GM18870 (cell line): Measurements from ENCODE around the gene TNIP2.

Source experiments
- ATAC-seq: cut with Tn5 transposase; IDR thresholded peaks from one replicate; pipeline ENCODE4 v1.9.1; 2021; ENCODE audit warnings: moderate library complexity; ENCODE audit not compliant: unreplicated experiment

Gene TNIP2, protein sequence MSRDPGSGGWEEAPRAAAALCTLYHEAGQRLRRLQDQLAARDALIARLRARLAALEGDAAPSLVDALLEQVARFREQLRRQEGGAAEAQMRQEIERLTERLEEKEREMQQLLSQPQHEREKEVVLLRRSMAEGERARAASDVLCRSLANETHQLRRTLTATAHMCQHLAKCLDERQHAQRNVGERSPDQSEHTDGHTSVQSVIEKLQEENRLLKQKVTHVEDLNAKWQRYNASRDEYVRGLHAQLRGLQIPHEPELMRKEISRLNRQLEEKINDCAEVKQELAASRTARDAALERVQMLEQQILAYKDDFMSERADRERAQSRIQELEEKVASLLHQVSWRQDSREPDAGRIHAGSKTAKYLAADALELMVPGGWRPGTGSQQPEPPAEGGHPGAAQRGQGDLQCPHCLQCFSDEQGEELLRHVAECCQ

GRCh38 chr4:2755821-2756690 is at the start of gene TNIP2:
Gene TNIP2, minus strand, starts transcription at chr4:2756336. Its CDS starts 47 bp downstream, at chr4:2756289.
- ATAC-seq, result no peak

DNA sequence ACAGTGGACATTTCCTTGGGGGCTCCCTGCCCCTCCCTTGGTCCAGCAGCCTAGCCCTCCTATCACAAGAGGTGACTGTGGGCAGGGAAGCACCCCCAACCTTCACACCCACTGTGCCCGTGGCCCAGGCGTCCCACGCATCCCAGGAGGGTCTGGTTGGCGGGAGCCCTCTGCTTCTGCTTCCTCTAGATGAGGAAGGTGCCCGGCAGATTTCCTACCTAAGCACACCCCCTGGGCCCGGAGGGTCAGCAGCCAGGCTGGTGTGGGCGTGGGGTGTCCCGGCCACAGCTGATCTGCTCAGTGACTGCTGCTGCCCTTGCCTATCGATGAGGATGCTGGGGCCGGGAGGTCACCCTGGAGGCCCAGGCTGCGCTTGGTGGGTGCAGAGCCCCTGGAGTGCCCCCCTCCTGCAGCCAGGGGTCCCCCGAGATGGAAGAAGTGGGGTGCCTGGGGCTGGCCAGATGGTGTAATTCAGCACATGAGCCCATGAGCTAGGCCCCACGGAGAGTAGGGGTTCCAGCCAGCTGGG is 48.9 kb upstream of the TNIP2 start:
- no peak for ATAC-seq

DNA sequence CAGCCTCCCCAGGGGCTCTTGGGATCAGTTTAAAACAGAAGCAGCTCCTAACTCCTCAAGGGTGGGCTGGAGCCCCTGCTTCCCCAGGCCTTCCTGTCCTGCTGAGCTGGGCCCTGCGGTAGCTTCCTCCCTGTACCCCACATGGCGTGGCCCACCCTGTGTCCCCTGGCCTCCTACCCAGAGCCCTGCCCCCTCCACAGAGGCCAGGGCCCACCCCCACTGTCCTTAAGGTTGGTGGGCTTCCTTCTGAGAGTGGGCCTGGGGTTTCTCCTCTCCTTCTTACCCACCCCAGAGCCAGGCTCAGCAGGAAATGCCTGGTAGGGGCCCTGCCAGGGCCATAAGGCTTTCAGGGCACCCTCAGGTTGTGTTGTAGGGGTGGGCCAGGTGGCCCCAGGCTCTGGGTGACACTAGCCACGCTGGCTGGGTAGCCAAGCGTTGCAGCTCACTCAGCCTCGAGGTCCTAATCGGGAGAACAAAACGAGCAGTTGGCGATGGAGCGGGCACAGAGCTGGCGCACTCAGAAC is 48.4 kb upstream of the TNIP2 start:
- no peak for ATAC-seq

DNA sequence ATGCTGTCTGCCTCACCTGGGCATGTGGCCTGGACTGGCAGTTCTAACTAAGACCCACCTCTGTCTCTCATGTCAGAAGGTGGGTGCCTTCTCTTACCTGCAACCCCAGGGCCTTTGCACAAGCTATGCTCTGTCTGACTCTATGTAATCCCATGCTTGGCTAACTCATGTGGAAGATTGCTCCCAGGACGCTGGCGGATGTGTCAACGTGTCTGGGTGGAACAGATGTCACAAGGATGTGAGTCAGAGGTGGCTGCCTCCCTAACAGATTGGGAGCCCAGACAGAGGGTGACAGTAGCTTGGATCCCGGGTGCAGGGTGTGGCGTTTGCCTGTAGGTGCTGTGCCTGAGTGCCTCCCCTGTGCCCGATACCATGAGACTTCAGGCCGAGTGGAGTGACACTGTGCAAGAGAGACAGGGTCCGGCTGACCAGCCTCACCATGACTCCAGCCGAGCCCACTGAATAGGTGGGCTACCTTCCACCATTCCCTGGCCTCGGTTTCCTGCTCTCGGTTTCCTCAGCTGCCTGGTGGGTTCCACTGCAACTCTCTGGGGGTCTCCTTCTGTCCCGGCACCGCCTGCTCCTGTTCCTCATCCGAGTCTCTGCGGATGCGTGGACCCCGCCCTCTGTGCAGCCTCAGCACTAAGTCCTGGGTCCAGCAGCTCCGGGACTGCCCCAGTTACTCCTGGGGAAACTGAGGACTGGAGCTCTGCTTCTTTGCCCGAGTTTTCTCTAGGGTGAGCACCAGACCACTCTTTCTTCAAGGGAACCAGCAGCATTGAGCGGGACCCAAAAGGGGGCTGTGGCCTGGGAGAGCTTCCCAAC is 47.7 kb upstream of the TNIP2 start:
- no peak for ATAC-seq

- no peak for ATAC-seq
Measured at GRCh38 chr4:2802618-2803531, 46.7 kb upstream of the TNIP2 start.

- no peak for ATAC-seq
Measured at GRCh38 chr4:2800691-2801596, 44.8 kb upstream of the TNIP2 start.

DNA sequence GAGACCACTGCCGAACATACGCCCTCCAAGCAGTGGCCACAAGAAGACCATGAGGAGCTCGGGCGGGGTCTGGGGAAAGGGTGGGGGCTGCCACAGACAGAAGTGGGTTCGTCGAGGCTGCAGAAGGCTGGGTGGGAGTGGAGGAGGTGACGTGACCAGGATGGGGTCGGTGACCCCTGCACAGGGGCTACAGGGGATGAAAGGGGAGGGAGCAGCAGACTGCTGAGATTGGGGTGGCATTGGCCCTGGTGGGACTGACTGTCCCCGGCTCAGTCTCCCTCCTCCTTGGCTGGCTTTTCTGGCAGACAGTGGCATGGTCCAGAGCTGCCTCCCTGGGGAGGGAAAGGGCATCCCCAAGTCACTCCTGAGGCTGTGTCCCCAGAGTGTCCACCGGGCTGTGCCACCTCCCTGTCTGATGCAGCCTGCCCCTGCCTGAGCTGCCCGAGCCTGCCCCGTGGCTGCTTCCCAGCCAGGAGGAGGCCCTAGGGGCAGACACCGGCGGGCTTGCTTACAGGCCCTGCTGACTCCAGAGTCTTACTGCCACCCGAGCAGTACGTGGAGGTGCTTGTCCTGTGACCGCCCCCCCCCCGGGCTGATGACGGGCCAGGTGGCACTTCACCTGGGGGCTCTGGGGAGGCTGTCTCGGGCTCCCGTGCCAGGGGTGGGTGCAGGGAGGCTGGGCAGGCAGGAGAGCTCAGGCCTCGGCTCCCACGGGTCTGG is 44.0 kb upstream of the TNIP2 start:
- no peak for ATAC-seq

GRCh38 chr4:2799224-2799911 is 43.2 kb upstream of the TNIP2 start:
- no peak for ATAC-seq

DNA sequence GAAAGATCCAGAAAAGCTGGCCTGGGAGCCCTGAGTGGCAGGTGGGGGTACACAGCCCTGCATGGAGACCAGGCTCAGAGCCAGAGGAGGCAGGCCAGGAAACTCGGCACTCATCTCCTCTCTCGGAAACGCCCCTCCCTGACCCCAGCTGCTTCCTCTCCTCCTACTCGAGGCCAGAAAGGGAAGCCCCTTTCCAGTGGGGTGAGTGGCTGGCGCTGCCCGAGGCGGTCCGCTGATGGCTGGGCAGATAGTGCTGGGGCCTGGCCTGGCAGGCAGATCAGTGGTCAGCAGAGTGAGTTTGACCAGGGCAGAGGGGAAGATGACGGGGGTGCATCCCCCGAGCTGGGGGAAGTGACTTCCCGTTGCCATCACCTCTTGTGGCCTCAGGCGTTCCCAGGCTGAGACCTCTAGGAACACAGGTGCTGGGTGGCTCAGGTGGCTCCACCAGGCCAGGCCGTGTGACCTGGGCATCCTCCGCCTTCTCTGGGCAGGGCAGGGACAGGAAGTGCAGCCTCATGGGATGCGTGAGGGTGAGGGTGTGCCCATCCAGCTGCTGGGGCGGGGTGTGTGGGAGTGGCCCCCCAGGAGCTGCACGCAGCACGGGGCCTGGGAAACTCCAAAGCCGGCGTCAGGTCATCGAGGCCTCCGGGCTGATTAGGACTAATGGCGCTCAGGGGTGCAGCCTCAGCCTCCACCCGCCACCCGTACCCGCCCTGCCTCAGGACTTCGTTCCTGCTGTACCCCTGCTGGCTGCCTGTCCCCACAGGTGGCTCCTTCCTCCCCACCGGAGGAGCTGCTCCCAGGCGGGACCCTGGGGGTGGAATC is 42.5 kb upstream of the TNIP2 start:
- ATAC-seq, result no peak

- no peak for ATAC-seq
Measured at GRCh38 chr4:2797545-2798305, 41.6 kb upstream of the TNIP2 start.

GRCh38 chr4:2796849-2797544 is 40.9 kb upstream of the TNIP2 start:
- ATAC-seq, result no peak

GRCh38 chr4:2795893-2796848 is 40.0 kb upstream of the TNIP2 start:
- no peak for ATAC-seq

GRCh38 chr4:2795300-2795892 is 39.3 kb upstream of the TNIP2 start:
- ATAC-seq, result no peak
